ENCODE results near the gene ZC3H4. TPM values are rescaled to one million over a fixed set of nuclear protein-coding genes. Genes with fewer than 3 reads are reported as not detected.
A peak's percentile ranks its signal among the peaks of the same experiment; 100 is the strongest.
"Not testable (repeated sequence)": the region's sequence is repeated elsewhere in the genome, so short reads cannot be mapped to it uniquely, and the experiment has no call there.

ZC3H4 gene
- polyA plus RNA-seq, 3 donors, result 36.5 to 39.4 (median 39.1) TPM

DNA sequence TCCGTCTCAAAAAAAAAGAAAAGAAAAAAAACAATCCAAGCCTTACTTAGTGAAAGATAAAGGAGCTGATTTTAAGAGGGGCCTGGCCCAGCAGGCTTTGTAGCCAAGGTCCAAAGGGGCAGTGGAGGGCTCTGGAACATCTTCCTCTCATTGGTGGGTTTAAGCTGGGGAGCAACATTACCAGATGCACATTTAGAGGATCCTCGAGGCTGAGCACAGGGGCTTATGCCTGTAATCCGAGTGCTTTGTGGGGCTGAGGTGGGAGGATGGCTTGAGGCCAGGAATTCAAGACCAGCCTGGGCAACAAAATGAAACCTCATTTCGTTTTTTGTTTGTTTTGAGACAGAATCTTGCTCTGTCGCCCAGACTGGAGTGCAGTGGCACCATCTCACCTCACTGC lies 57.2 kb downstream of the ZC3H4 start:
- no peak for DNase-seq

DNA sequence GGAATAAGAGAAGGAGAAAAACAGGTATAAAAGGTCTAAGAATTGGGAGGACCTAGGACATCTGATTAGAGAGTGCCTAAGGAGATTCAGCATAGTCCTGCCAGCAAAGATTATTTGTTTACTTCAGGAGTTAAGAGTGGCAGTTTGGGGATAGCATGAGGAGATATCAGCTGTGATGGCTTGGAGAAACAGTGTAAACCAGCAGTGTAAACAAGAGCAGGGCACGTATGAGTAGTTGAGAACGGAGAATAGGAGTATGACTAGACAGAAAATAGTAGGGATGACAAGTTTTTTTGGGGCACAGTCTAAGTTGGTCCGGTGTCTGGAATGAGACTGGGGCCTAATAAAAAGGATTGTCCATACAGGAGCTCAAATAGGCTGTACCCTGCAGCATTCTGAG lies 63.0 kb downstream of the ZC3H4 start:
- not testable (repeated sequence) for DNase-seq

DNA sequence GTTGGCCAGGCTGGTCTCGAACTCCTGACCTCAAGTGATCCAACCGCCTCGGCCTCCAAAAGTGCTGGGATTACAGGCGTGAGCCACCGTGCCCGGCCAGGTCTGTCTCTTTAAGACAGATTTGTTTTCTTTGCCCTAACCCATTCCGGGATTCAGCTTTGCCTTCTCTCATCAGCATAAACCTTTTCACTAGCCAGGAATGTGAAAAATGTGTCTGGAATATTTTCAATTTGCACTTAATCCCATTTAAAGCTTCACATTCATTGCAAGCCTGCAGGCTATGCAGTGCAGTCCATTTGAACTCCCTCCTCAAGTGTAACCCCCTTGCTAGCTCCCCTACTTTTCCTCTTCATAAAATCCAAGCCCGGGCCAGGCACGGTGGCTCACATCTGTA lies 64.3 kb downstream of the ZC3H4 start:
- DNase-seq, result no peak

DNA sequence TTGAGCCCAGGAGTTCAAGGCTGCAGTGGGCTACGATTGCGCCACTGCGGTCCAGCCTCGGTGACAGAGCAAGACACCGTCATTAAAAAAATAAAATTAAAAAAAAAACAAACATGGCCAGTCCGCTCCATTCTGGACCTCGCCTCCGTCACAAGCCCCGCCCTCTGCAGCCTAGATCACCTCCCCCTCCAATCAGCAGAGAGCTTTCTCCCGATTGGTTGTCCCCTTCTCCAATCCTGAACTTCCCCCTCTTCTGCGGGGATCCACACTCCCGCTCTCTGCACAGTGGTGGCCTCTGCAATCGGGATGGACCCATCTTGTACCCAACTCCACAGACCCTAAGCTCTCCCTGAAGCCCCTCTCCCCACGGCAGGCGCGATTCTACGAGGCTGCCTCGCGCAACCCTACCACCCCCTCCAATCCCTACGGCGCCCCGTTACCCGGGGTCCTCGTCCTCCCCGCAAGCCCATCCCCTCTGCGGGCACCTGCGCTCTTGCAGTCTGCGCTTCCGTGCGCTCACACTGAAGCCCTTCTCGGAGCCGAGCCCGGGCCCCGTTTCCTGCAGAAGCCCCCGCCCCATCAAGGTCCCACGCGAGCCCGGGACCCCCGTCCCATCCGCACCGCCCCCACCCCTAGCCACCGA lies 65.7 kb downstream of the ZC3H4 start:
- peak; percentile 81 for DNase-seq

DNA sequence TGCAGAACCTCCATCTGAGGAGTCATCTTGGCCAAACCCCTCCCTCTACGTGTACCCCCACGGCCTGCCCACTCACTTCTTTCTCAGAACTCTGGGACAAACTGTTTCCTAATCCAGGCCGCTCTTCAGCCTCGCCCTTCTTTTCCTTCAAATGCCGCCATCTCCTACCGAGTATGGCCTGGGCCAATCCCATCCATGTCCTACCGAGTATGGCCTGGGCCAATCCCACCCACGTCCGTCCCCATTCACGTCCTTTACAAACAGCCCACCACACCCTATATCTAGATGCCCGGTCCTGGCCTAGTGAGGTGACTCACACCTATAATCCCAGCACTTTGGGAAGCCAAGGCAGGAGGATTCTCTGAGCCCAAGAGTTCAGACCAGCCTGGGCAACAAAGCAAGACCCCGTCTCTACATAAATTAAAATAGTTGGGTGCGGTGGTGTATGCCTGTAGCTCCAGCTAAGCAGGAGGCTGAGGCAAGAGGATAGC lies 66.3 kb downstream of the ZC3H4 start:
- DNase-seq, result no peak

DNA sequence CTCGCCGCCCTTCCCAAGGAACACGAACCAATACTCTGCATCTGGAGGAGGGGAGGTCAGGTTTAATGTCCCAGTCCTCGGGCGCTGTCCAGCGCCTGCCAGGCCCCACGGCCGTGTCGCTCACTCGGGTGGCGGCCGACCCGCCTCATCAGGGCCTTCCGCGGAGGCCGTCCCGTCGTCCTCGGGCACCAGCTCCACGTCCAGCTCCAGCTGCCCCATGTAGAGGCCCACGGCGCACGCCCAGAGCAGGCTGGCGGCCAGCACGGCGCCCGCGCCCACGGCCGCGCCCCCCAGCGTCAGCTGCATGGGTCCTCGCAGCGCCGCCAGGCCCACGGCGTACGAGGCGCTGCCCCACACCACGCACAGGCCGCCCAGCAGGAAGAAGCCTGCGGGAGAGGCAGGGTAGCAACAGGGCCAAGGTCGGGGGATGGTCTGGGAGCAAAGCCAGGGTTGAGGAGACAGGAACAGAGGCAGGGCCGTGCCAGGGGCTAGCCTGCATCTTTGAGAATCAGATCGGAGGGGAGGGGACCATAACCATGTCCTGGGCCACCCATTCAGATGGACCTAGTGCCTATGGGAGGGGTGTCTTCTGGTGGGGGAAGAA lies 67.6 kb downstream of the ZC3H4 start:
- no peak for DNase-seq

DNA sequence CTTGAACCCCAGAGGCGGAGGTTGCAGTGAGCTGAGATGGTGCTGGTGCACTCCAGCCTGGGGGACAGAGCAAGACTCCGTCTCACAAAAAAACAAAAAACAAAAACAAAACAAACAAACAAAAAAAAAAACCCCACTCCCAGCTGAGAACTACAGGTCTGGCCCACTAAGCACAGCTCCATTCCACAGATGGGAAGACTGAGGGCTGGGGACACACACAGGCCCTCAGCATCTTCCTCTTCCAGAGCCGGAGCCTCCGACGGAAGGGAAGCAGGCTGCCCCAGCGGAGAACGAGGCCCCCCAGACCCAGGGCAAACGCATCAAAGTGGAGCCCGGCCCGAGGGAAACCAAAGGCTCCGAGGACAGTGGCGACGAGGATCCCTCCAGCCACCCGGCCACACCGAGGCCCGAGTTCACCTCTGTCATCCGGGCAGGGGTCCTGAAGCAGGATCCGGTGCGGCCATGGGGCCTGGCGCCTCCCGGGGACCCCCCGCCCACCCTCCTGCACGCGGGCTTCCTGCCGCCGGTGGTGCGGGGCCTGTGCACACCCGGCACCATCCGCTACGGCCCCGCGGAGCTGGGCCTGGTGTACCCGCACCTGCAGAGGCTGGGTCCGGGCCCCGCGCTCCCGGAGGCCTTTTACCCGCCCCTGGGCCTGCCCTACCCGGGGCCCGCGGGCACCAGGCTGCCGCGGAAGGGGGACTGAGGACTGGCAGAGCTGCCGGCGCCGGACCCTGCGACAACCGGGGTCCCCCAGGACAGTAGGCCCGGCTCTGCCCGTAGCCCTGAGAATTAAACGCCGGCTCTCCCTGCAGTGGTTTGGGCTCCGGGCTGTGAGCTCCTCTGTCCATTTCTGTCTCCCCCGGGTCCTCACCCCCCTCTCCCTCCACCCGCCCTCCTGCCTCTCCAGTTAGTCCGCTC lies 68.4 kb downstream of the ZC3H4 start:
- no peak for DNase-seq

DNA sequence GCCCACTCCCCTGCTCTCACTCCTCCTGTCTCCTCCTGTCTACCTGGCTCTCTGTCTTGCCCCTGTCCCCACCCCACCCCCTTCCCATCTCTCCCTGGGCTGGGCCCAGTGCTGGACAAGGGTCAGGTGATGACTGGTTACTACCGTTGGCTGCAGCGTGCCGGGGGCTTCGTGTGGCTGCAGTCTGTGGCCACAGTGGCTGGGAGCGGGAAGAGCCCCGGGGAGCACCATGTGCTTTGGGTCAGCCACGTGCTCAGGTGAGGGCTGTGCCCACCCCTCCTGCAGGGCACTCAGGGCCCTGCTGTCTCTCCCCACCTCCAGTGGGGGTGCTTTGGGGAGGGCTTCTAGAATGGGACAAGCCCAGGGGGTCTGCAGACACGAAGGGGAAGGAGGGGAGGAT lies 72.7 kb downstream of the ZC3H4 start:
- no peak for DNase-seq

DNA sequence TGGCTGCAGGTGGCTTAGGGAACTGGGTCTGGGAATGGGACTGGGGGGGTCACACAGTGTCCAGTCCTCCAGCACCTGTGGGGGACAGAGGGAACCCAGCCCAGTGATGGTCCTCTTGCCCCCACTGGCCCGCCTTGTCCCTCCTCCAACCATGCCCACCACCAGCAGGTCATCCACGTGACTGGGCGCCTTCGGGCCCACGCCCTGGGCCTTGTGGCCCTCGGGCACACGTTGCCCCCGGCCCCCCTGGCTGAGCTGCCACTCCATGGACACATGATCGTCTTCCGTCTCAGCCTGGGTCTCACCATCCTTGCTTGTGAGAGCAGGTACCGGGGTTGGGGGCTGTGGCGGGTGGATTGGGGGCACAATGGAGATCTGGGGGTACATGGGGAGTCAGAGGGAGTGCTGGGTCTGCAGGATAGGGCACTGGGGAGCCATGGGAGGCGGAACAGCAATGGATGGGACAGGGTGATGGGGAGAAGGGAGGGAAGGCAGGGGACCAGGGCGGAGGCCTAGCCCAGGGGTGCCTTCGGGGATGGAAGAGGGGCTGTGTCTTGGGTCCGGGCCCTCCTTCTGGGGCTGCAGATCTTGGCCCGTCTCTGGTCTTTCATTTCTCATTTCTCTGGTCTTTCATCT lies 74.2 kb downstream of the ZC3H4 start:
- DNase-seq, result no peak

DNA sequence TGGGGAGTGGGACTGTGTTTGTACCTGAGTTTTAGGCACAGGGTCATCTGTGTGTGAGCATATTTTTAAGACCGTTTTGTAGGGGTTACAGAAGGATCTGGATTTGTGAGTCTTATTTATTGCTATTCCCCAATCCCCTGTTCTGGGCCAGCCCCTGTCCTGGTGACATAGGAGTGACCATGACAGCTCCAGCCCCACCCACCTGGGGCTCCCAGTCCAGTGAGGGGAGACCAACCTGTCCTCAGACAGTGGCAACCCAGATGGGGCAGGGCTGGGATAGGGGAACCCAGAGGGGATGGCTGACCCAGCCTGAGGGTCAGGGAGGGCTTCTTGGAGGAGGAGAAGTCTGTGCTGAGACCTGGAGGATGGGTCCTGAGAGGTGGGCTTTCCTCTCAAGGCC lies 75.8 kb downstream of the ZC3H4 start:
- no peak for DNase-seq

DNA sequence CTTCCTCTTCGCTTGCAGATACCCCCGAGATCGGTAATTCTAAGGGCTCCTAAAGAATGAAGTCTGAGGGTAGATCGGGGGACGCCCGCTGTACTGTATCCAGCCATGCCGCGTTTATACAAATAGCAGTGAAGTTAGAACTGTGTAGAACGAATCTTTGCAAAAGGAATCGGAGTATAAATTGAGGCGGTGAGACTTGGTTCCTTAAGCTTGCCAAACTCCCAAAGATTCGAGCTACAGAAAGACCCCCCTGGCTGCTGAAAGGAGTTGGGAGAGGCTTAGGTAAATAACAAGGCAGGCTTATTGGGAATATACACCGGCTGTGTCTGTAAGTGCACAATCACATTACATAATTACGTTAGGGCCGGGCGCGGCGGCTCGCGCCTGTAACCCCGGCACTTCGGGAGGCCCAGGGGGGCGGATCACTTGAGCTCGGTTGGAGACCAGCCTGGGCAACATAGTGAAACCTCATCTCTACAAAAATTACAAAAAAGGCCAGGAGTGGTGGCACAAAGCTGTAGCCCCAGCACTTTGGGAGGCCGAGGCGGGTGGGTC lies 77.4 kb downstream of the ZC3H4 start:
- no peak for DNase-seq

DNA sequence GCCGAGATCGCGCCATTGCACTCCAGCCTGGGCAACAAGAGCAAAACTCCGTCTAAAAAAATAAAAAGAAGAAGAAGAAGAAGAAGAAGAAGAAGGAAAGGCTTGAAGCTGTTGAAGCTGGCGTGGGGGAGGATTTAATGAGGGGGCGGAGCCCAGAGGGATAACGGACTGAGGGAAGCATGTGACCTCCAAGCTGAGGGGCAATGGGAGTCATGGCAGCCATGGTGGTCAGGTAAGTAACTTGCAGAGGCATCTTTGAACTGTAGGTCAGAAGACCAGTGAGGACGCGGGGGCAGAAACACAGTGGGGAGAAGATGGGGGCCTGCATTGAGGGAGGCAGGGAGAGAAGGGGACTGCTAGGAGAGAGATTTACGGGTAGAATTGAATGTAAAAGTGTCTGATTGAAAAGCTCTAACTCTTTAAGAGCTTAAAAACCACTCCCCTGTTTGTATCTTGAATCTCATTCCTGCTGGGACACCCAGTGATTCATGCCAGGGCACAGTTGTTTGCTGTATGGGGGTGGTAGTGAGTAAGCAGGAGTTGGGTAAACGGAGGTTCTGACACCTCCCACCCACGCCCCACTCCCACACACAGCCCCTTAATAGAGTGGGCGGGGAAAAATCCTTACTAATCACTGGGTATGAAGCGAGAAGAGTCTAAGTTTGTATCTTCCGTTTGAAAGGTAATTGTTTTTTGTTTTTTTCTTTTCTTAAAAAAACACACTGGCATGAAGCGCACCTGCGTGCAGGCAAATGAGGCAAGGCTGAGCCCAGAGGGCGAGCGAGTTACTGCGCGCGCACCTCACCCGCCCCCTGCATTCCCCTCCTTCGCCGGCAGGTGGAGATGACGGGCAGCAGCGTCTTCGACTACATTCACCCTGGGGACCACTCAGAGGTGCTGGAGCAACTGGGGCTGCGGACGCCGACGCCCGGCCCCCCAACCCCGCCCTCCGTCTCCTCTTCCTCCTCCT lies 78.2 kb downstream of the ZC3H4 start:
- DNase-seq, result peak; percentile 85

DNA sequence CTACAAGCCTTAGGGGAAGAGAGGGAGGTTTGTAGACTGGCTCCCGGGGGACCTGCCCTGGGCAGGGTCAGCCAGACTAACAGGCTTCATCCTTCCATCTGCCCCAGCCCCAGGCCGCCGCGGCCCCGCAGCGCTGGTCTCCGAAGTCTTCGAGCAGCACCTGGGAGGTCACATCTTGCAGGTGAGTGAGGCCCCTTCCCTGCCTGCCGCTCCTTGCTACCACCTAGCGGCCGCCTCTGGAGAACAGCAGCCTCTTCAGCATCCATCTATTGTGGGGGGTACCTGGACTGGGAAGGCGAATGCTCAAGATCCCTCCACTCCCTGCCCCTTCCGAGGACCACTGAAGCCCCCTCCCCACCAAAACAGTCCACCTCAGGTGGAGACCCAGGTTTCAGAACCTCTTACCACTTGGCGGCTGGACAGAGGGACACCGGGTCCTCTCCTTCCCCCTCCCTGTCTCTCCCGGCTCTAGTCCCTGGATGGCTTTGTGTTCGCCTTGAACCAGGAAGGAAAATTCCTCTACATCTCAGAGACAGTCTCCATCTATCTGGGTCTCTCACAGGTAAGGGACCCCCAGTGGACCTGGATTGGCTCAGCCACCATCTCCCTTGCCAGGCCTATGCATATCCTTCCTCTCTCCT lies 81.3 kb downstream of the ZC3H4 start:
- no peak for DNase-seq

DNA sequence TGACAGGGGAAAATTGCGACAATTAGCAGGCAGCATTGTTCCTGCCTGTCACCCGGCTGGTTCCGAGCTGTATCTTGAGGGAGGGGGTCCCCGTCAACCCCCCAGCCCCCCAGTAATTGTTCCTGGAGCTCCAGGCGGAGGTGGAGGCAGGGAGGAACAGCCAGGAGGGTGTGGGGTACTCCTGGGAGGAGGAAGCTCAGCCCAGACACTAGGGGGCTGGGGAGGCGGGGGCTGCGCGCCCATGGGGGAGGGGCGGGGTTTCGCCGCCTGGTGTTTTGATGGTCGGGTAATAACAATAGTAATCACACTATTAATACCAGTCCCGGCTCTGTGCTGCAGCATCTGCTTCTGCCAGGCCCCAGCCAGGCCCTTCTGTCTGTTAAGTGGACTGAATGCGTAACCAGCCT lies 85.4 kb downstream of the ZC3H4 start:
- no peak for DNase-seq

DNA sequence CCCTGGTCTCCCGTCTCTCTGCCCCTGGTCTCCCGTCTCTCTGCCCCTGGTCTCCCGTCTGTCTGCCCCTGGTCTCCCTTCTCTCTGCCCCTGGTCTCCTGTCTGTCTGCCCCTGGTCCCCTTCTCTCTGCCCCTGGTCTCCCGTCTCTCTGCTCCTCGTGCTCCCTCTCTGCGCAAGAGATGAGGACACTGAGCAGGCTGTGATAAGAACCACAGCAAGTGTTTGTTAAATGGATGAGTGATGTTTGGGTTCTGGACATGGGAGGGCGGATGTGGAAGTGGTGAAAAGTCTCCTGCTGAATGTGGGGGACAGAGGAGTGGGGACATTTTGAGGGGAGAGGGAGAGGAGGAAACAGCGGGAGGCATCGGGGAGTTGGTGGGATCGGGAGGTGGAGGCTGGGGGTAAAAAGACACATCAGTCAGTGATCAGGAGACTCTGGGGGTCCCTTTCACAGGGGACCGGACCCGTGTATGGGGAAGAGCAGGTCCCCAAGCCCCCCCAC lies 85.9 kb downstream of the ZC3H4 start:
- no peak for DNase-seq

DNA sequence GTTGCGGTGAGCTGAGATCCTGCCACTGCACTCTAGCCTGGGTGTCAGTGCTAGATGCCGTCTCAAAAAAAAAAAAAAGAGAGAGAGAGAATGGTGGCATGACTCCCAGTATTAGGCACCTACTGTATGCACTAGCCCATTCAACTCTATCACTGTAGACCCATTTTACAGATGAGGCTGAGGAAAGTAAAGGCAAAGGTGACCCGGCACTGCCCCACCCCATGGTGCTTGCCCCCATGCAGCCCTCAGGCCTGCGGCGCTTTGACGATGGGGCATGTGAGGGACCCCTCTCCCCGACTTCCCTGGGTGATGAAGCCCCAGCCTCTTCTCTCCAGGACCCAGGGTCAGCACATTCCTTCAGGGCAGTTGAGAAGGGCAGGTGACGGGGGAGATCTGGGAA lies 86.7 kb downstream of the ZC3H4 start:
- DNase-seq, result no peak

DNA sequence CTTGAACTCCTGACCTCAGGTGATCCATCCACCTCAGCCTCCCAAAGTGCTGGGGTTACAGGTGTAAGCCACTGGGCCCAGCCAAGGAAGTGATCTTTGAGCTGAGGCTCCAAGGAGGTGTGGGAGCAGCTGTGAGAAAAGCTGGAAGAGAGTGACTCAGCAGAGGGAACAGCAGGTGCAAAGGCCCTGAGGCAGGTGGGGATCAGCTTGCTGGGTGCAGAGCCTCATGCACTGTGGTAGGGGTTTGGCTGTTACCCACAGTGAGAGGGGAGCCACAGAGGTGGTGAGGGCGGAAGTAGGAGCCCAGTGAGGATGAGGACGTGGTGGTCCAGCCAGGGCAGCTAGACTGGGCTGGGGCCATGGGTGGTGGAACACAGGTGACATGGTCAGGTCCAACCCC lies 87.4 kb downstream of the ZC3H4 start:
- no peak for DNase-seq

DNA sequence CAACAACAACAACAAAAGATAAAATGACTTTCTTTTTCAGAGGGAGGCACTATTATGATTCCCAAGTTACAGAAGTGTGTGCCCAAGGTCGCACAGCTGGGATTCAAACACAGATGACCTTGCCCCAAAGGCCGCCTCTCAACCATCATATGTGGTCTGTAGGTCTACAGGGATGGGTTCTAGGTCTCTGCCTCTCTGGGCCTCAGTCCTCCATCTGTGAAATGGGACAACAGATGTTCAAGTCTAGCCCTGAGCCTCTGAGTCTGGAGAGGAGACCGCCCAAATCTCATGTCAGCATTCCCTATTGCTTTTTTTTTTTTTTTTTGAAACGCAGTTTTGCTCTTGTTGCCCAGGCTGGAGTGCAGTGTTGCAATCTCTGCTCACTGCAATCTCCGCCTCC lies 89.1 kb downstream of the ZC3H4 start:
- no peak for DNase-seq

DNA sequence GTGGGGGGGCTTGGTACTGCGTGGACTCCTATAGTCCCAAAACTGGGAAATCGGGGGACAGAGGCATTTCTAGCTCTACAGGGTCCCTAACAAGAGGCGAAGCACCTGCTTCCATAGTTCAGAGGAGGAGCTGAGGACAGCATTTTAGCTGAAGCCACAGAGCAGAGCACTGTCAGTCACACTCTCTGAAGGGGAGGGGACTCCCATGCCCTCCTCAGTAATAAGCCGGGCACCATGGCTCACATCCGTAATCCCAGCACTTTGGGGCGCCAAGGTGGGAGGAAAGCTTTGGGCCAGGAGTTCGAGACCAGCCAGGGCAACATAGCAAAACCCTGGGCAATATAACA lies 90.2 kb downstream of the ZC3H4 start:
- DNase-seq, result no peak
